HG03571 (cell line): ENCODE measurements around the gene TAF1D.
A peak's percentile ranks its signal among the peaks of the same experiment; 100 is the strongest.
"Not testable (repeated sequence)": the region's sequence is repeated elsewhere in the genome, so short reads cannot be mapped to it uniquely, and the experiment has no call there.

Experiments used
- ATAC-seq: cut with Tn5 transposase; IDR thresholded peaks from one replicate; pipeline ENCODE4 v1.9.1; 2021; ENCODE audit not compliant: unreplicated experiment

Gene TAF1D

GRCh38 chr11:93751001-93751400, 9.7 kb upstream of the TAF1D start:
- ATAC-seq: no peak

GRCh38 chr11:93747122-93747521, 5.8 kb upstream of the TAF1D start:
- ATAC-seq: peak; percentile 98

- no peak for ATAC-seq
Measured at GRCh38 chr11:93746101-93746500, 4.8 kb upstream of the TAF1D start.

- ATAC-seq: not testable (repeated sequence)
Measured at GRCh38 chr11:93745005-93745755, 3.9 kb upstream of the TAF1D start.

GRCh38 chr11:93744669-93745004, 3.3 kb upstream of the TAF1D start:
- no peak for ATAC-seq

- ATAC-seq: no peak
Measured at GRCh38 chr11:93743291-93743690, 2.0 kb upstream of the TAF1D start.

- ATAC-seq: no peak
Measured at GRCh38 chr11:93741882-93742226, 559 bp upstream of the TAF1D start.

- peak; percentile 36 for ATAC-seq
Measured at GRCh38 chr11:93740730-93741093, 583 bp downstream of the TAF1D start.

GRCh38 chr11:93740031-93740729, 1.1 kb downstream of the TAF1D start:
- peak; percentile 21 for ATAC-seq

- ATAC-seq: no peak
Measured at GRCh38 chr11:93738647-93739081, 2.6 kb downstream of the TAF1D start.

- ATAC-seq: no peak
Measured at GRCh38 chr11:93737904-93738612, 3.2 kb downstream of the TAF1D start.

GRCh38 chr11:93736129-93736528, 5.2 kb downstream of the TAF1D start:
- ATAC-seq: no peak

GRCh38 chr11:93735627-93736026, 5.7 kb downstream of the TAF1D start:
- ATAC-seq: no peak

GRCh38 chr11:93734427-93735222, 6.7 kb downstream of the TAF1D start:
- ATAC-seq: no peak

GRCh38 chr11:93733474-93733873, 7.8 kb downstream of the TAF1D start:
- ATAC-seq: no peak

GRCh38 chr11:93732237-93732892, 8.9 kb downstream of the TAF1D start:
- ATAC-seq: no peak

- ATAC-seq: no peak
Measured at GRCh38 chr11:93730108-93731107, 10.9 kb downstream of the TAF1D start.

- ATAC-seq: no peak
Measured at GRCh38 chr11:93729129-93729616, 12.1 kb downstream of the TAF1D start.

GRCh38 chr11:93728792-93729128, 12.5 kb downstream of the TAF1D start:
- ATAC-seq: no peak
